ENCODE results near the gene ULBP1.

- TF ChIP-seq POLR2AphosphoS5 (IDR thresholded peaks at IDR 0.05; ENCODE audit: borderline replicate concordance, low read depth, low read length) (no peak), EZH2 (IDR thresholded peaks at IDR 0.05) (no peak)
These were observed 21.3 kb upstream of the ULBP1 start for GRCh38 chr6:149942461-149942829.

Data from SK-N-MC (cell line).